ES-I3 (cell line): ENCODE results near the gene NFKB1.
A peak's percentile ranks its signal among the peaks of the same experiment; 100 is the strongest.

Source experiments
- H3K36me3 ChIP-seq: 2 replicates; pipeline ENCODE4 v1.6.1; 2013; ENCODE audit warnings: mild to moderate bottlenecking, low read length, control low read depth, moderate library complexity; ENCODE audit not compliant: insufficient read depth
- H3K4me1 ChIP-seq: 2 replicates; pipeline ENCODE4 v1.6.1; 2013; ENCODE audit warnings: mild to moderate bottlenecking, control low read depth, low read length; ENCODE audit not compliant: insufficient read depth
- H3K9ac ChIP-seq: 2 replicates; pipeline ENCODE4 v1.6.1; 2013; ENCODE audit warnings: low read depth, mild to moderate bottlenecking, low read length, moderate library complexity
- H3K9me3 ChIP-seq: 2 replicates; pipeline ENCODE4 v1.6.1; 2013; ENCODE audit warnings: mild to moderate bottlenecking, low read length, moderate library complexity; ENCODE audit not compliant: control insufficient read depth, insufficient read depth

Gene NFKB1

DNA sequence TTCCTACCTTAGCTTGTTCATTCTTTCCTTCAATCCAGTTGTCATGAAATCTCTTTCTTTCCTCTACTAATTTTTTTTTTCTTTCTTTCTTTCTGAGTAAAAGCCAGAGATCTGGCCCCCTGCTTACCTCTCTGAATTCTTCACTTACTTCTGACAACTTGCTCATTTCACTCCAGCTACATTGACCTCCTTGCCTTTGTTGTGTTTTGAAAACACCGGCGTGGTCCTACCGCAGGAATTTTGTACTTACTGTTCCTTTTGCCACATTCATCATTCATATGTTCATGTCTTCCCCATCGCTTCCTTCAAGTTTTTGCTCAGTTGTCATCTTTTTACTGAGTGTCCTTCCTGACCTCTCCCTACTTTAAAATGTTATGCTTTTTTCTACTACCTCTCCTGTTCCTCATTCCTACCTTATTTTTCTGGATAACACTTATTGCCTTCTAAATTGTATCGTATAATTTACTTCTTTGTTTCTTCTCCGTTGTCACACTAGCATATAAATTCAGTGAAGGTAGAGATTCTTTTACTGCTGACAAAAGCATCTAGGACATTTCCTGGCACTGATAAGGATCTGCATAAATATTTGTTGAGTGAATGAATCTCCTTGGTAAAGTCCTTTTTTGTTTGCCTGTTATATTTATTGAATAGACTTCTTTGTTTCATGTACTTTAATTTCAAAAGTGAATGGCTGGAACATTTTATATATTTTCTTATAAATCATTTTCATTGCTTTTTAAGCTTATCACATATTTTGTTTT is 74.4 kb downstream of the NFKB1 start:
- Histone ChIP-seq H3K4me1 (peaks cover 15% of the 10 kb centered on the region), H3K9ac (no peak overlapping the region), H3K9me3 (no peaks in the 10 kb centered on the region), H3K36me3 (no peaks in the 10 kb centered on the region)

DNA sequence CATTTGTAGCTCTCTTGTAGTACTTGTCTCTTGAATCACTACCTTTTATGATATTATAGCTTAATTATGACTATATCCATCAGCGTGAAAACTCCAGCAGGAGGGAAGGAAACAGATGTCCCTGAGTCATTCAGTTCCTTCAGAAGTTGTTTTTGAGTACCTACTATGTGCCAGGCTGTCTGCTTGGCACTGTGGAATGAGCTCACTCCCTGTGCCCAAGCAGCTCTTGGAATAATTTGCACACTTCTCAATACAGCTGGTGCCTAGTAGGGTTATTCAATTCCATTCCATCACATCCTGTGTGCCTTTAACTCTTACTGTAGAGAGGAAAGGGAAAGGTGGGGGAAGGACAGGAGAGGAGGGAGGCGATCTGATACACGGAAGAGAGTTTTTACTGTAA is 77.1 kb downstream of the NFKB1 start:
- no peaks in the 10 kb centered on the region for H3K36me3 ChIP-seq

DNA sequence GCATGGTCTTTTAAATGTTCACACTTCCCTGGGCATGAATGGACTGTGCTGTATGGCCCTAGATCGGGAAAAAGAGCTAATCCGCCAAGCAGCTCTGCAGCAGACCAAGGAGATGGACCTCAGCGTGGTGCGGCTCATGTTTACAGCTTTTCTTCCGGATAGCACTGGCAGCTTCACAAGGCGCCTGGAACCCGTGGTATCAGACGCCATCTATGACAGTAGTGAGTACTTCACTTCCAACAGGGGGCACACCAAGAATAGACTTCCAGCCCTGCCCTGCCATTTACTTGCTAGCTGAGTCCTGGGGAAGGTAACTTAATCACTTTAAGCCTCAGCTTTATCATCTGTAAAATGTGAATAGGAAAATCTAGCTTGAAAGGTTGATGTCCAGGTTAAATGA is 77.7 kb downstream of the NFKB1 start:
- H3K9ac ChIP-seq = peak overlapping the region; percentile 14; the same call in 1 of the 2 replicates
- no peaks in the 10 kb centered on the region for H3K9me3 ChIP-seq
- no peaks in the 10 kb centered on the region for H3K36me3 ChIP-seq
- peaks cover 15% of the 10 kb centered on the region for H3K4me1 ChIP-seq

More for the DNA sequence above, 77.1 kb downstream of the NFKB1 start:
- H3K4me1 ChIP-seq = peaks cover 15% of the 10 kb centered on the region
- no peaks in the 10 kb centered on the region for H3K9me3 ChIP-seq
- peak overlapping the region; percentile 14; the same call in 1 of the 2 replicates for H3K9ac ChIP-seq

DNA sequence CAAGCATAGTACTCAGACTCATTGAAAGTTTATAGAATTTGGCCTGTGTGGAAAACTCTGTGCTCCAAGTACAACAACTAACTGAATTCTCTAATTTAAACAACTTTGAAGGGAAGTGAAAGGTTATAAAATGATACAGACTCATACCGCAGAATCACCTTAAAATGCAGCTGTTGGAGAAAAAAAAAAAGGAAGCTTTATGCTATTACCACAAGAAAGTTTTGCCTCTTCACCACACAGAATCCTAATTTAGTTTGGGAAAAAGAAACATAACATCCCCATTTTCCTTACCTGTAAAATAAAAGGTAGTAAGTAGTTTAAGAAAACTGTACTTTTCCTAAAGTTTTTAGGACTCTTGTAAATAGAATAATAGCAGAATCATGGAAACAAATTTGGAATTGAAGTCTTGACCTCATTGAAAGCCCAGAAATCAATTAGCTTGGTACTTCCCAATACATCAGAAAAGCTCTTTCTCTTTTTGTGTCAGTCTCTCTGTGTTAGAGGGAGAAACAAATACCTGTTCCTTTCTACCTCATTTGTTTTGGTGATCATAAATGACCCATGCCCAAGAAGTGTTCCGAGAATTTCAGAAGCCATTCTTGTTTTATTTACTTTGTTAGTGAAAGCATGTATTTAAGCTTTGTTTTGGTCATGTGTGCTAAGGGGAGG is 78.8 kb downstream of the NFKB1 start:
- H3K36me3 ChIP-seq = no peaks in the 10 kb centered on the region
- no peaks in the 10 kb centered on the region for H3K9me3 ChIP-seq
- peaks cover 15% of the 10 kb centered on the region for H3K4me1 ChIP-seq
- no peak overlapping the region for H3K9ac ChIP-seq

DNA sequence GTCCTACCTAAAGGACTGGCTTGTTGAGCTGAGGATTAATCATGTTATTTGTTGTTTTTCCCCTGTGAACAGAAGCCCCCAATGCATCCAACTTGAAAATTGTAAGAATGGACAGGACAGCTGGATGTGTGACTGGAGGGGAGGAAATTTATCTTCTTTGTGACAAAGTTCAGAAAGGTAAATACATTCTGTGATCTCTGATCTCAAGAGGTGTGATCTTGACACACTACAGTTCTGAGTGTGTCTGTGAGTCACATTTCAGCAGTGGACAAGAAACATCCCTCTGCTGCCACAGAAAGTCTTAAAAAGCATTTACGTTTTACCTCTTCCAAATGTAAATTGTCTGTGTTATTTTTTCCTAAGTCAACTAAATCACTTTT is 79.3 kb downstream of the NFKB1 start:
- Histone ChIP-seq H3K36me3 (no peaks in the 10 kb centered on the region), H3K4me1 (peaks cover 10% of the 10 kb centered on the region), H3K9me3 (no peaks in the 10 kb centered on the region), H3K9ac (no peak overlapping the region)

DNA sequence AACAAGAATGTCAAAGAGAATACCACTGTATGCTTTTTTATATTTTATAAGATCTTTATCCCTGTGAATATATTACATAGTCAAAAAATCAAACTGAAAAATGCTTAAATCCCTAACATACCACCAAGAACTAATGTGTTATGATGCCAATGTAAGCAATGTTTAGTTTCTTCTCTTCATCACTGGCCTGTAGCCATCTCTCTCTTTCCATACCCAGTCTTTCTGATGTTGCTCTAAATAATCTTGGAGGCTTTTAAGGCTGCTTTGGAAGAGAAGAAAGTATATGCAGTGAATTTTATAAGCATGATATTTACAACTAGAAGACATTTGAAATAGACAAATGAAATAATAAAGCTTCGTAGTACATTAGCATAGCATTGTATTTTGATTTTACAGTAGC is 82.9 kb downstream of the NFKB1 start:
- Histone ChIP-seq H3K9me3 (no peaks in the 10 kb centered on the region), H3K4me1 (no peaks in the 10 kb centered on the region), H3K36me3 (no peaks in the 10 kb centered on the region), H3K9ac (no peak overlapping the region)

DNA sequence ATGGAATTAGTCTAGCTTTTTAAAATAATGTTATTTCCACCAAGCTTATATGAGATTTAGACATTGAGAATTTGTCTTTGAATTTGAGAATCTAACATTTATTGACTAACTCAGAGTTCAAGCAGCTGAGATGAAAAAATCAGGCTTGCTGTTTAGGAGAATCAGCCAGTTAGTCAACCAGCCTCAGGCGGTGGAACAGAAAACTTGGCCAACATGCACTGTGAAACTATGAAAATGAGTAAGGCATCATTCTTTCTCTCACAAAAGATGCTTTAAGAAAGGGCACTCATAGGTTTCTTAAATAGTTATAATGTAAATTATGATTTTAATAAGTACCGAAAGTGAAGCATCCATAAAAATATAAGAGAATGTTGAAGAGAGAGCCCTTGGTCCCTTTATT is 84.2 kb downstream of the NFKB1 start:
- Histone ChIP-seq H3K36me3 (no peaks in the 10 kb centered on the region), H3K4me1 (no peaks in the 10 kb centered on the region), H3K9me3 (no peaks in the 10 kb centered on the region), H3K9ac (no peak overlapping the region)

DNA sequence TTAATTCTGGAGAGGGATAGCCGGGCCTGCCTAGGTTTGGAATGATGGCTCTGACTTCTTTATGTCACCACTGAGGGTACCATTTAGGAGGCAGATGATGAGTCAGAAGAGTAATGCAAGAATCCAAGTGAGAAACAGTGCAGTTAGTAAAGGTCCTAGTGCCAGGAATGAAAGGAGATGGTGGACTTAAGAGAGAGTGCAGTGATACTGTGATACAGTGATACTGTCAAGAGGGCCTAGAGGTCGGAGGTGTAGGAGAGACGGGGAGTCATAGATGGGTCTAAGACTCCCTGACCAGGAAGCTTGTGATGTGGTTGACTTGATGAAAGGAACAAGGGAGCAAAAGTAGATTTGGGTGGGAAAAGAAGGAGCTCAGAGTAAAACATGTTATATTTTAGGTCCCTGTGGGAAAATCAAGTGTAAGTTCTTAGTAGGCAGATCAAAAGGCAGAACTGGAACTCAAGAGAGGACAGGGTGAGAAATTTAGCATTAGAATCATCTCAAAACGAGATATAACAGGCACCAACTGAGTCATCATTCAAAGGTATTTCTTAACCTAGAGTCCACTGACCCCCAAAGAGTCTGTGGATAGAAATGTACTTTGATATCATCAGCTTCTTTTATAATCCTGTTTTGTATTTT is 85.0 kb downstream of the NFKB1 start:
- Histone ChIP-seq H3K9me3 (no peaks in the 10 kb centered on the region), H3K4me1 (no peaks in the 10 kb centered on the region), H3K36me3 (no peaks in the 10 kb centered on the region), H3K9ac (no peak overlapping the region)

DNA sequence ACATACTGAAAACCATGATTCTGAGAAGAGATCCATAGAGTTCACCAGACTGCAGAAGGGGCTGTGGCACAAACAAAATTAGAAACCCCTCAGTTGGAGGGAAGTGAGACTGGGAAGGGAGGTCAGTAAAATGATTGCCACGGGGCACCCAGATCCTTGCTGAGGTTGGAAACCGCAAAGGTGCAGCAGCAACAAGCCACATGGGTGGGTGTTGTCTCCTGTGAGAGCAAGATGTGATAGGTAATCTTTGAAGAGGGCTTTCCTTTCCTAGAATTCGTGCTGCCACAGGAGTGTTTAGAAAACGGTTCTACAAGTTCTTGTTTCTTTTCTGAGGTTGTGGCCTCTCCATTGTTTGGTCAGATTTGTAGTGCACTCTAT is 85.5 kb downstream of the NFKB1 start:
- Histone ChIP-seq H3K9ac (no peak overlapping the region), H3K9me3 (no peaks in the 10 kb centered on the region), H3K36me3 (no peaks in the 10 kb centered on the region), H3K4me1 (no peaks in the 10 kb centered on the region)

DNA sequence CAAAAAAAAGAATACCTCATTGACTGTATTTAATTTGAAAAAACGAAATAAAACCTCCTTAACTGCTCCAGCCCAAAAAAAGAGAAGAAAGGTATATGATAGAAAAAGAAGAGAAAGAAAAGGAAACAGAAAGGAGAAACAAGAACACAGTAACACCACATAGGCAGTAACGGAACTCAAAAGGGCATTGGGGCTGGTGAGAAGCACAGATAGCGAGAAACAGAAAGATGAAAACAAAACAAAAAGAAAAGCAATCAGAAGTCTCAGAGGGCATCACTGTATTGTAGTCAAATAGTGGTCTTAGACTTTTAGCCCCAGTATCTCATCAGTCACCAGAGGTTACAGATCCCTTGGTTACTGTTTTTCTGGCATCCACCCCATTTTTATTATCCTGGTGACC is 88.6 kb downstream of the NFKB1 start:
- H3K36me3 ChIP-seq = no peaks in the 10 kb centered on the region

DNA sequence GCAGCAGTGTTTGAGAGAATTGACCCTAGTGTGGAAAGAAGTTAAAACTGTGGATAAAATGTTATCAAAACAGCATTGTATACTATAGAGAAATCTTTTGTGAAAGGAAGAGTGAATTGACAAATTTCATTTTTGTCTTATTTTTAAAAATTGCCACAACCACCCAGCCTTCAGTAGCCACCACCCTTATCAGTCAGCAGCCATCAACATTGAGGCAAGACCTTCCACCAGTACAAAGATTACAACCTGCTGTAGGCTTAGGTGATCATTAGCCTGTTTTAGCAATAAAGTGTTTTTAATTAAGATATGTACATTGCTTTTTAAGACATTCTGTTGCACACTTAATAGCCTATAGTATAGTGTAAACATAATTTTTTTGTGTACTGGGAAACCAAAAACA is 91.1 kb downstream of the NFKB1 start:
- no peaks in the 10 kb centered on the region for H3K36me3 ChIP-seq
- no peaks in the 10 kb centered on the region for H3K9me3 ChIP-seq
- H3K4me1 ChIP-seq = no peaks in the 10 kb centered on the region
- H3K9ac ChIP-seq = no peak overlapping the region

More for the DNA sequence above, 88.6 kb downstream of the NFKB1 start:
- Histone ChIP-seq H3K4me1 (no peaks in the 10 kb centered on the region), H3K9ac (no peak overlapping the region), H3K9me3 (no peaks in the 10 kb centered on the region)

DNA sequence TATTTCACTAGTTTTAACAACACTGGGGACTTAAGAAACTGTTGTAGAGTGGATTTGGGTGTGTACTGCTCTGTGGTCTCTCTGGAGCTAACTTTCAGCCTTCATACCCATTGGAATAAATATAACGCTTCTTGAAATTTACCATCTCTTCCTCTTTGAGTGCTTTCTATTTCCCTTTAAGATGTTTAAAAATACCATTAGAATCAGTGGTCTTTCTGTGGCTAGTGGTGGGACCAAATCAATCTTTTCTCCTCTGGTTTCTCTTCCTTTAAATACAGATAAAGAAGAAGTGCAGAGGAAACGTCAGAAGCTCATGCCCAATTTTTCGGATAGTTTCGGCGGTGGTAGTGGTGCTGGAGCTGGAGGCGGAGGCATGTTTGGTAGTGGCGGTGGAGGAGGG is 92.0 kb downstream of the NFKB1 start:
- Histone ChIP-seq H3K9me3 (no peaks in the 10 kb centered on the region), H3K9ac (no peak overlapping the region), H3K4me1 (no peaks in the 10 kb centered on the region), H3K36me3 (no peaks in the 10 kb centered on the region)

DNA sequence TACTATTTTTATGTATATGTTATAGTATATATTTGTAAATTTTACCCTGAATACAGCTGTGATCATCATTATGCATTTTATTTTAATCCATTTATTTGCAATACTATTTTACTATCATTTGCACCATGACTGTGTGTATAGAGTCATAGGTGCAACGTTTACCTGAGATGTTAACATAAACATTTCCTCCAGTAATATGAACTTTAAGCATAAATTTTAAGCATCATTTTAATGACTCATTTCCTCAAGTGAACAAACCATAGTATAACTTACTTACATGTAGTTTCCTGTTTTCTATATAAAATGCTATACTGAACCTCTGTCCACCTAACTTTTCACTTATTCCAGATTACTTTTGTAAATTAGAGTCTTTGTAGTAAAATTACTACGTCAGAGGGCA is 92.8 kb downstream of the NFKB1 start:
- H3K36me3 ChIP-seq = no peaks in the 10 kb centered on the region
- H3K9ac ChIP-seq = no peak overlapping the region
- H3K9me3 ChIP-seq = no peaks in the 10 kb centered on the region
- no peaks in the 10 kb centered on the region for H3K4me1 ChIP-seq

DNA sequence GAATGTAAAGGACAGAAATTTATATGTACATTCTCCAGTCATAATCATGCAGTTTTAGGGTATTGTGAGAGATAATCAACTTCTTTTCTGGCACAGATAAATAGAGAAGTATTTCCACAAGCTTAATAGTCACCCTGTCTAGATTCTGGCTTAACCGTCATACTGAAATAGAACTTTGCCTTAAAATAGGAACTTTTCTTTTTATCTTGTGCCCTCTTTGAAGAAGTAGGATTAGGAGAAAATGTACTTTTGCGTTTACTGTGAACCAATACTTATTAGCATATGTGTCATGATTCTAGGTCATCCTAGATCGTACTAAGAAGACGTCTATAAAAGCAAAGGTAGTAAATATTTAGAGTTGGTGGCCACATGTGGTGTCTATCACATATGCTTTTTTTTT is 95.4 kb downstream of the NFKB1 start:
- Histone ChIP-seq H3K4me1 (no peaks in the 10 kb centered on the region), H3K9ac (no peak overlapping the region), H3K9me3 (no peaks in the 10 kb centered on the region), H3K36me3 (no peaks in the 10 kb centered on the region)
